ENCODE results near the gene PLEKHG5. TPM values are rescaled to one million over a fixed set of nuclear protein-coding genes. Genes with fewer than 3 reads are reported as not detected.

PLEKHG5 gene
- total and polyA plus RNA-seq, 2 donors (not counting 1 experiment from before 2014, with no cell fraction given) = 0.42 to 3.3 TPM

DNA sequence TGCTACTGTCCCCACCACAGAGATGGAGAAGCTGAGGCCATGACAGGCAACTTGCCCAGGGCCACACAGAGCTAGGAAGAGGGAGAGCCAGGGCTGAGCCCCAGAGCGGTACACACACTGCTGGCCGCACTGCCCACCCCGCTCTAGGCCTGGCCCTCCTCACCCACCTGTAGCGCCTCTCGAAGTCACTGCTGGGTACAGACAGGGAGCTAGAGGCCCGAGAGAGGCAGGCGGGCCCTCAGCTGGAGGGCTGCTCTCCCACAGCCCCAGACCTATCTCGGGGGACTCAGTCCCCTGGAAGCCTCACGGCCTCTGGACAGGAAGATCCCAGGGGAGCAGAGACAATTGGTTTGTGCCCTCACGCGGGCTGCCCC lies 17.3 kb upstream of the PLEKHG5 start:
- Histone ChIP-seq H3K4me2 (ENCODE audit: extremely low read depth, insufficient read depth, low read length) (no peak overlapping the region), H3K36me3 (ENCODE audit: control insufficient read depth, insufficient read depth, low read length) (no peaks in the 10 kb centered on the region), H2AFZ (ENCODE audit: low read length) (no peak overlapping the region), H3K27me3 (ENCODE audit: control insufficient read depth, insufficient read depth, low read length) (no peaks in the 10 kb centered on the region), H3K4me1 (ENCODE audit: control insufficient read depth, extremely low read depth, insufficient read depth, low read length) (no peaks in the 10 kb centered on the region), H3K79me2 (ENCODE audit: control insufficient read depth, insufficient read depth, low read length) (no peaks in the 10 kb centered on the region), H3K9ac (ENCODE audit: insufficient read depth, low read length) (no peak overlapping the region), H3K27ac (ENCODE audit: insufficient read depth, low read length) (no peak overlapping the region), H3K9me3 (ENCODE audit: control insufficient read depth, insufficient read depth, low read depth, low read length) (no peaks in the 10 kb centered on the region), H4K20me1 (ENCODE audit: control insufficient read depth, extremely low read depth, insufficient read depth, low read length) (no peaks in the 10 kb centered on the region), H3K4me3 (replicated peaks in 1 of 4; ENCODE audit: control extremely low read depth in 1 of 4, insufficient read depth in 1 of 4, low read depth in 3 of 4, low read length in 4 of 4) (no peak overlapping the region)
- DNase-seq (ENCODE audit: low read depth in 2 of 2) = no peak
- TF ChIP-seq EZH2 (IDR thresholded peaks at IDR 0.05; ENCODE audit: low read length, missing control alignments) = no peak
- TF ChIP-seq, protein P1, sequence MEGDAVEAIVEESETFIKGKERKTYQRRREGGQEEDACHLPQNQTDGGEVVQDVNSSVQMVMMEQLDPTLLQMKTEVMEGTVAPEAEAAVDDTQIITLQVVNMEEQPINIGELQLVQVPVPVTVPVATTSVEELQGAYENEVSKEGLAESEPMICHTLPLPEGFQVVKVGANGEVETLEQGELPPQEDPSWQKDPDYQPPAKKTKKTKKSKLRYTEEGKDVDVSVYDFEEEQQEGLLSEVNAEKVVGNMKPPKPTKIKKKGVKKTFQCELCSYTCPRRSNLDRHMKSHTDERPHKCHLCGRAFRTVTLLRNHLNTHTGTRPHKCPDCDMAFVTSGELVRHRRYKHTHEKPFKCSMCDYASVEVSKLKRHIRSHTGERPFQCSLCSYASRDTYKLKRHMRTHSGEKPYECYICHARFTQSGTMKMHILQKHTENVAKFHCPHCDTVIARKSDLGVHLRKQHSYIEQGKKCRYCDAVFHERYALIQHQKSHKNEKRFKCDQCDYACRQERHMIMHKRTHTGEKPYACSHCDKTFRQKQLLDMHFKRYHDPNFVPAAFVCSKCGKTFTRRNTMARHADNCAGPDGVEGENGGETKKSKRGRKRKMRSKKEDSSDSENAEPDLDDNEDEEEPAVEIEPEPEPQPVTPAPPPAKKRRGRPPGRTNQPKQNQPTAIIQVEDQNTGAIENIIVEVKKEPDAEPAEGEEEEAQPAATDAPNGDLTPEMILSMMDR (conservative IDR thresholded peaks at IDR 0.05 in 1 of 2, IDR thresholded peaks at IDR 0.05 in 1 of 2; ENCODE audit: low read depth in 1 of 2, low read length in 2 of 2) = no peak

DNA sequence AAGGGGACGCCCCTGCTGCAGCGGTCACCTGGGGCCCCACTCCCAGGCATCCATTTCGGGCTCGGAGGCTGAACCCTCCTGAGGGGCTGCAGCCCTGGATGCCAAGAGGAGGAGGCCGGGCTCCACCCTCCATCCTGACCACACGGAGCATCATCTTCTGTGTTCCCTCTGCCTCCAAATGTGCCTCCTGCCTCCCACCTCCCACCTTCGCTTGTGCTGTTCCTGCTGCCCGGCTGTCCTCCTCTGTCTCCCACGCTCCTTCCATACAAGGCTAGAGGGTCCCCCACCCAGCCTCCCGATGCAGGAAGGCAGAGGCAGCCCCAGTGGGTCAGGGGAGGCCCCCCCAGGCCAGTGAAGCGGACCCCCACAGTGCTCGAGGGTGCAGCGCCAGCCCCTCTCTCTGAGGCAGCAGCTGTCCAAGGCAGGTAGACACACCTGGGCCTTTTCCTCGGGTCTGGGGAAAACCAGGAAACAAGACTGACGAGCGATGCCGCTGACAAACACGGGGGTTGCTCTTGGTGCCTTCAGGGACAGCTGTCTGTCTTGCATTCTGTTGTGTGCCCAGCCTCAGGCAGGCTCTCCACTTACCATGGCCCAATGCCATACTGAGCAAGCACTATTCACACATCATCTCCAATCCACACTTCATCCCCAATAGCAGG lies 16.8 kb upstream of the PLEKHG5 start:
- Histone ChIP-seq H3K4me3 (replicated peaks in 1 of 4; ENCODE audit: control extremely low read depth in 1 of 4, insufficient read depth in 1 of 4, low read depth in 3 of 4, low read length in 4 of 4) (no peak overlapping the region), H3K4me1 (ENCODE audit: control insufficient read depth, extremely low read depth, insufficient read depth, low read length) (no peaks in the 10 kb centered on the region), H3K9me3 (ENCODE audit: control insufficient read depth, insufficient read depth, low read depth, low read length) (no peaks in the 10 kb centered on the region), H3K36me3 (ENCODE audit: control insufficient read depth, insufficient read depth, low read length) (no peaks in the 10 kb centered on the region), H4K20me1 (ENCODE audit: control insufficient read depth, extremely low read depth, insufficient read depth, low read length) (no peaks in the 10 kb centered on the region), H2AFZ (ENCODE audit: low read length) (no peak overlapping the region), H3K79me2 (ENCODE audit: control insufficient read depth, insufficient read depth, low read length) (no peaks in the 10 kb centered on the region), H3K27ac (ENCODE audit: insufficient read depth, low read length) (no peak overlapping the region), H3K4me2 (ENCODE audit: extremely low read depth, insufficient read depth, low read length) (no peak overlapping the region), H3K27me3 (ENCODE audit: control insufficient read depth, insufficient read depth, low read length) (no peaks in the 10 kb centered on the region), H3K9ac (ENCODE audit: insufficient read depth, low read length) (no peak overlapping the region)
- TF ChIP-seq, protein P1 (conservative IDR thresholded peaks at IDR 0.05 in 1 of 2, IDR thresholded peaks at IDR 0.05 in 1 of 2; ENCODE audit: low read depth in 1 of 2, low read length in 2 of 2) = no peak
- TF ChIP-seq EZH2 (IDR thresholded peaks at IDR 0.05; ENCODE audit: low read length, missing control alignments) = no peak
- no peak for DNase-seq (ENCODE audit: low read depth in 2 of 2)

DNA sequence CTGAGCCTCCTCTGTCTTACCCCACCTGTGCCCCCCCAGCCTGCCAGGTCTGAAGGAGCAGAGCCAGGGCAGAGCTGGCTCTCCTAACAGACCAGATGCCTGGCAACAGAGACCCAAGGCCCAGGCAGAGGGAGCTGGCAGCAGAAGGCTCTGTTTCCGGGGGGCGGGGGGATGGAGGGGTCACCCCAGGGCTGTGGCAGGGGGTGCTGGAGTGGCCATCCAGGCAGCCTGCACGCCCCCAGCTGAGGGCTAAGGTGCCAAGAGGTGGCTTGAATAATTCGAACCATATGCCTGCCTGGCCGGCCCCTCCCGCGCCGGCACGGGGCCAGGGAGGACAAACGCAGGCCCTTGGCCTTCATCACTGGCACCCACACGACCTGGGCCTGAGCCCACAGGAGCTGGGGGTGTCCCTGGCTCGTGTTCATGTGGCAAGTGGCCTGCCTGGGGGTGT lies 16.0 kb upstream of the PLEKHG5 start:
- Histone ChIP-seq H3K9ac (ENCODE audit: insufficient read depth, low read length) (no peak overlapping the region), H3K4me1 (ENCODE audit: control insufficient read depth, extremely low read depth, insufficient read depth, low read length) (no peaks in the 10 kb centered on the region), H3K36me3 (ENCODE audit: control insufficient read depth, insufficient read depth, low read length) (no peaks in the 10 kb centered on the region), H3K4me3 (replicated peaks in 1 of 4; ENCODE audit: control extremely low read depth in 1 of 4, insufficient read depth in 1 of 4, low read depth in 3 of 4, low read length in 4 of 4) (no peak overlapping the region), H3K9me3 (ENCODE audit: control insufficient read depth, insufficient read depth, low read depth, low read length) (no peaks in the 10 kb centered on the region), H3K27me3 (ENCODE audit: control insufficient read depth, insufficient read depth, low read length) (no peaks in the 10 kb centered on the region), H3K79me2 (ENCODE audit: control insufficient read depth, insufficient read depth, low read length) (no peaks in the 10 kb centered on the region), H3K27ac (ENCODE audit: insufficient read depth, low read length) (no peak overlapping the region), H3K4me2 (ENCODE audit: extremely low read depth, insufficient read depth, low read length) (no peak overlapping the region), H2AFZ (ENCODE audit: low read length) (no peak overlapping the region), H4K20me1 (ENCODE audit: control insufficient read depth, extremely low read depth, insufficient read depth, low read length) (no peaks in the 10 kb centered on the region)
- TF ChIP-seq, protein P1 (conservative IDR thresholded peaks at IDR 0.05 in 1 of 2, IDR thresholded peaks at IDR 0.05 in 1 of 2; ENCODE audit: low read depth in 1 of 2, low read length in 2 of 2) = no peak
- no peak for TF ChIP-seq EZH2 (IDR thresholded peaks at IDR 0.05; ENCODE audit: low read length, missing control alignments)
- DNase-seq (ENCODE audit: low read depth in 2 of 2) = no peak
